Adipose tissue (tissue), 3 donors: ENCODE measurements around the gene GGA1. TPM values are rescaled to one million over a fixed set of nuclear protein-coding genes. Genes with fewer than 3 reads are reported as not detected.

ENCODE experiments used
- H3K27ac ChIP-seq: one replicate; pipeline ENCODE4 v1.5.1; 2013; ENCODE audit warnings: low read depth, low read length
- WGBS, 3 donors: extraction: QIAGEN DNeasy Blood & Tissue Kit; methylation state at CpG; one replicate each; pipeline ENCODE4 v1.1.7; 2013; 5-methylcytosine and 5-hydroxymethylcytosine counted together
- polyA plus RNA-seq, 3 donors: library from polyadenylated mRNA; stranded (reverse); fragments of 200-250 nt; gene quantifications; one replicate each; pipeline ENCODE4 v1.2.3, GENCODE V29; 2013
- donor health status: healthy with polysubstance abuse.
- donor health status: Bipolar disorder and iron deficiency.
- donor health status: healthy.

Gene GGA1
- polyA plus RNA-seq: 10 to 100 TPM; 24.2 to 33.1 (median 29.8) TPM

DNA sequence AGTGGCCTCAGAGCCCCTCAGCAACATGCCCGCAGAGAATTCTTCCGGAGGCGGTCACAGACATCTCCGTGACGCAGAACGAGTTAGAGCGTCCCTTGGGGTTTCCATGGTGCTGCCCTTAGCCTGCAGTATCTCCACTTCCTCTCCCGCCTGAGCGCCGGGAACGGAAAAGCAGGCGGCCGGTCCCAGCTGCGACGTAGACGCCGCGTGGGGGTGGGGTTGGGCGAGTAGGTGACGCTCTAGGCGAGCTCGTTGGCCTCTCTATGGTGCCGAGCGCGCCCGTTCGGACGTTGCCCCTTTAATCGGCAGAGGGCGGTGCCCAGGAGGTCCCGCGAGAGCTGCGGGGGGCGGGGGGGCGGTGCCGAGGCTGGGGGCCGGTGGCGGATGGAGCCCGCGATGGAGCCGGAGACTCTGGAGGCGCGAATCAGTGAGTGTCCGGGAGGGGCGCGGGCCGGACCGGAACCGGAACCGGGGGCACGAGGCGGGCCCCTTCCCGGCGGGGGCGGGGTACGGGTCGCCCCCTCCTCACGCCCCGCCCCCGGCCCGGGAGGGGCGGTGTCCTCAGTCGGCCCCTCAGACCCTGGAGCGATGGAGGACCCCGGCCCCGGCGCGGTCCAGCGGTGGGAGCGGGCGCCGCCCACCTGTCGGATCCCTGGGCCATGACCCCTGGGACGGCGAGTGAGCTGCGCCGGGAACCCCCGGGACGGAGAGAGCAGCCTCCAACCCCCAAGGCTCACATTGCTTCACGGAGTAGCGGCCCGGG lies at the start of gene GGA1:
Gene GGA1, plus strand, starts transcription at position 358 of the 763 bp plus-strand sequence. Its CDS starts 27 bp downstream, at position 385.
- peak within 1 kb of the TSS; percentile 30 for H3K27ac ChIP-seq
- 1% methylated on average over 45 to 79 of the region's 82 CpGs for WGBS, 3 donors

DNA sequence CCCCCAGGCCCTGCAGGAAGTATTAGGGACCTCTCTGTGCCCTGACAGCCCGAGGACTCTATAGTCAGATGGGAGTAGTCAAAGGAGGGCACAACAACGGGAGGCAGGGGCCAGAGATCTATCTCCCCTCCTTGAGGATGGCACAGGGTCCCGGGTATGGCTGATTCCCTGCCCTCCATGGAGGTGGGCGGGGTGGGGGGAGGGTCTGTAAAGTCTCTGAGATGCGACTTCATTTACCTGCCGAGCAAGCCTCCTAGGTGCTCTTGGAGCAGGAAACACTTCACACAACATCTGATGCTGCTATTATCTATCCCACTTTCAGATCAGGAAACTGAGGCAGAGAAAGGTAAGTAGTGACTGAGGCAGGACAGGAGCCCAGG lies 49.1 kb upstream of the GGA1 start:
- WGBS, 3 donors: 46 to 79% (median 65%) methylated on average over 6 of the region's 6 CpGs
- H3K27ac ChIP-seq: no peak overlapping the region

GRCh38 chr22:37559901-37560607 lies 48.6 kb upstream of the GGA1 start, which contains the start of gene CDC42EP1:
CDC42EP1 (plus strand) TSS chr22:37560480; CDS start chr22:37566350, 5,870 bp downstream.
- peak within 1 kb of the TSS; percentile 98 for H3K27ac ChIP-seq
- 3 to 12% (median 6%) methylated on average over 35 to 73 of the region's 76 CpGs for WGBS, 3 donors

- H3K27ac ChIP-seq: peak overlapping the region; percentile 98
- 0 to 1% (median 0%) methylated on average over 29 to 72 of the region's 72 CpGs for WGBS, 3 donors
Measured at GRCh38 chr22:37560608-37561211, 47.9 kb upstream of the GGA1 start.

DNA sequence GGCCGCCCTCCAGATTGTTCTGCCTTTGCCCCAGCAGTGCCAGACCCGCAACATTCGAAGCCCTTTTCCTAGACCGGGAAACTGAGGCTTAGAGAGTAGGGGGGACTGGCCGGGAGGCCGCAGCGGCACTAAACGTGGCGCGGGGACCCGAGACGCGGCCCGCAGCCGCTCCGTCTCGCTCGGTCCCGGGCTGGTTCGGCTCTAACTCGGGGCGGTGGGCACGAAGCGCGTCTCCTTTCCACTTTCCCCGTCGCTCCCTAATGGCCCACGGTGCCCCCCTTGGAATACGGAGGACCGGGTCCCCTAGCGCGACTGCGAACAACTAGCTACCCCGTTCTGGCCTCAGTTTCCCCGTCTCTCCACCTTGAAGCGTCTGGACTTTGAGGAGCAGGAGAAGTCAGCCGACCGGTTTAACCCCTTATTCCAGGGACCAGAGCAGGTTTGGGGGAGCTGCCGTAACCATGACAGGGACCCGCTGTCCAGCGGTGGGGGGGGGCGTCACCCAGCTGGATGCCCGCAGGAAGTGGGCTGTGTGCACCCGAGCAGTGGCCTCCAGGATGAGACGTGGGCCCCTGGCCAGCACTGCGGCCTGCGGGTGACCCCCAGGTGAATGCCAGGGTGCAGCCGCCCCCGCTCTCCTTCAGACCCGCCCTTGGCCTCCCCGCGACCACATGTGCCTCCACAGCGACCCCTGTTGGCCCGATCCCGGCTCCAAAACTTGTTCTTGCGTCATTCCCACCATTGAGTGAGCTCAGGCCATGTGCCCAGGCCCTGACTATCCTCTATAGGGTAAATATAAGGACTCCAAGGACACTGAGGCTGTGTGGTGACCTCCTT lies 47.2 kb upstream of the GGA1 start:
- WGBS, 3 donors: 1 to 2% (median 1%) methylated on average over 55 to 56 of the region's 56 CpGs
- H3K27ac ChIP-seq: peak overlapping the region; percentile 98

DNA sequence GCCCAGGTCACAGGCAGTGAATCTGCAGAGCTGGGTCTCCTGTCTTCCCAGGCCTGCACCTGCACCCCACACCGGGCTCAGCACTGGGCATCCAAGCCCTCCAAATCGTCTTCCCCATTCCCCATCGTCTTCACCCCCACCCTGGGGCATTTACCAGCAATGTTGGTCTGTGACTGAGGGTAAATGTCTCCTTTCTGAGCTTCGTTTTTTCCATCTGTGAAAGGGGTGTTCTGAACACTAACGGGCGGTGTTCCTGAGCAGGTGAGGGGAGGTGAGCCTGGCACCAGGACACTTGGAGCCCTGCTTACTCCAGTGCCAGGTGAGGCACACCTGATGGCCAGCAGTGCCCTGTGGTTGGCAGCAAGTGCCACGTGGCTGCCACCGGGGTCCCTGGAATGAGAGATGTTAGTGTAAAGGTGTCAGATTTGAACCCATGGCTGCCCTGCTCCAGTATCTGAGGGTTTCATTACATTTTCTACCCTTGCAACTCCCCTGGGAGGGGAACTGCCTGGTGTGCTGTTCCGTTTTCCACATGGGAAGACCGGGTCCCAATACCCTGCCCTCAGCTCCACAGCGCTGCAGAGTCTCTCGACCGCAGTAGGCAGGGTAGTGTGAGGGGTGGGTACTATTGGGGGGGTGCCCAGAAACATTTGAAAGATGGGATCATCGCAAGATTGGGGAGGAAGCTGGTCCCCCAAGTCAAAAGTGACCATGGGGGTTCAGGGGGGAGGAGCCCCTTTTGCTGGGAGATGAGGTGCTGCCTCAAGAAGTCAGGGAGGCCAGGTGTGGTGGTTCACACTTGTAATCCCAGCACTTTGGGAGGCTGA lies 46.4 kb upstream of the GGA1 start:
- WGBS, 3 donors: 33 to 65% (median 62%) methylated on average over 14 of the region's 14 CpGs
- H3K27ac ChIP-seq: peak overlapping the region; percentile 51

DNA sequence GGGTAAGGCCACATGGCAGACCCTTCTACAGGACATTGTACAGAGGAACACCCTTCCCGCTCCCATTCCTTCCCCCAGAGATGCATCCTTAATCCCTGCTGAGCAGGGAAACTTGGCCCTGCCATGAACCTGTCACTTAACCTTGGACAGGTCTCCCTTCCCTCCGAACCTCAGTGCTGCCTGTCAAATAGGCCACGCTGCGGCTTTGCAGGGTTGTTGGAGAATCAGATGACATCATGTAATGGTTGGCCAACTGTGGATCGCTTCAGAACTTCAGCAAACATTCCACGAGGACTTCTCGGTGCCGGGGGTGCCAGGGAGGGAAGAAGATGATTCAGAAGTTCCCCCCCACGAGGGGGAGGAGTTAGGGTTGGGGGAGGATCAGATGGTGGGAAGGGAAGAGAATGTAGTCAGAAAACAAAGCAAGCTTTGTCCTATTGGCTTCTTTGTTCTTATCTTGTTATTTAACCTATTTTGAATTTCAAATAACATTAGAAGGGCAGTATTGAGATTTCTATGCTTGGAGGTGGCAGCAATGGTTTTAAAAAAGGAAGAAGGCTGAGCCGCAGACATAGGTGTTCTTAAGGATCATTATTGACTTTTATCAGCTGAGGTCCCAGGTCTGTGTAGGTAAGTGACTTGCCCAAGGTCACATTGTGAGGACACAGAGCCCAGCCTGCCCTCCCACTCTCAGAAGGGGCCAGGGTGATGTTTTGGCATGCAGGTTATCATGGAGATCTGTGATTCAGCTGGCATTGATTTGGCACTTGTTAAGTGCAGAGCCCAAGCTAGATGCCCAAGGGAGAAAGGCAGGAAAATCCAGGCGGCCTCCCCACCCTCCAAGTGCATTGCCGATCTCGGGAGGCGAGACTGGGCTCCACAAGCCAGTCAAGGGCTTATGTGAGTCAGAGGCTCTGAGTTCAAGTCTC lies 45.2 kb upstream of the GGA1 start:
- no peak overlapping the region for H3K27ac ChIP-seq
- WGBS, 3 donors: 15 to 44% (median 39%) methylated on average over 14 of the region's 14 CpGs

GRCh38 chr22:37564111-37564711 lies 44.4 kb upstream of the GGA1 start:
- 25 to 57% (median 54%) methylated on average over 7 of the region's 7 CpGs for WGBS, 3 donors
- no peak overlapping the region for H3K27ac ChIP-seq

- H3K27ac ChIP-seq: no peak overlapping the region
- WGBS, 3 donors: 46 to 51% (median 51%) methylated on average over 17 of the region's 17 CpGs
Measured at GRCh38 chr22:37565830-37566229, 42.8 kb upstream of the GGA1 start.

DNA sequence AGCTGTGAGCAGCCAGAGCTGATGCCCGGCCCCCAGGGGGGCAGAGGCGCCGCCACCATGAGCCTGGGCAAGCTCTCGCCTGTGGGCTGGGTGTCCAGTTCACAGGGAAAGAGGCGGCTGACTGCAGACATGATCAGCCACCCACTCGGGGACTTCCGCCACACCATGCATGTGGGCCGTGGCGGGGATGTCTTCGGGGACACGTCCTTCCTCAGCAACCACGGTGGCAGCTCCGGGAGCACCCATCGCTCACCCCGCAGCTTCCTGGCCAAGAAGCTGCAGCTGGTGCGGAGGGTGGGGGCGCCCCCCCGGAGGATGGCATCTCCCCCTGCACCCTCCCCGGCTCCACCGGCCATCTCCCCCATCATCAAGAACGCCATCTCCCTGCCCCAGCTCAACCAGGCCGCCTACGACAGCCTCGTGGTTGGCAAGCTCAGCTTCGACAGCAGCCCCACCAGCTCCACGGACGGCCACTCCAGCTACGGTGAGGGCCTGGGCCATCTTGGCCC lies 42.3 kb upstream of the GGA1 start:
- 31 to 48% (median 38%) methylated on average over 28 of the region's 28 CpGs for WGBS, 3 donors
- H3K27ac ChIP-seq: no peak overlapping the region

DNA sequence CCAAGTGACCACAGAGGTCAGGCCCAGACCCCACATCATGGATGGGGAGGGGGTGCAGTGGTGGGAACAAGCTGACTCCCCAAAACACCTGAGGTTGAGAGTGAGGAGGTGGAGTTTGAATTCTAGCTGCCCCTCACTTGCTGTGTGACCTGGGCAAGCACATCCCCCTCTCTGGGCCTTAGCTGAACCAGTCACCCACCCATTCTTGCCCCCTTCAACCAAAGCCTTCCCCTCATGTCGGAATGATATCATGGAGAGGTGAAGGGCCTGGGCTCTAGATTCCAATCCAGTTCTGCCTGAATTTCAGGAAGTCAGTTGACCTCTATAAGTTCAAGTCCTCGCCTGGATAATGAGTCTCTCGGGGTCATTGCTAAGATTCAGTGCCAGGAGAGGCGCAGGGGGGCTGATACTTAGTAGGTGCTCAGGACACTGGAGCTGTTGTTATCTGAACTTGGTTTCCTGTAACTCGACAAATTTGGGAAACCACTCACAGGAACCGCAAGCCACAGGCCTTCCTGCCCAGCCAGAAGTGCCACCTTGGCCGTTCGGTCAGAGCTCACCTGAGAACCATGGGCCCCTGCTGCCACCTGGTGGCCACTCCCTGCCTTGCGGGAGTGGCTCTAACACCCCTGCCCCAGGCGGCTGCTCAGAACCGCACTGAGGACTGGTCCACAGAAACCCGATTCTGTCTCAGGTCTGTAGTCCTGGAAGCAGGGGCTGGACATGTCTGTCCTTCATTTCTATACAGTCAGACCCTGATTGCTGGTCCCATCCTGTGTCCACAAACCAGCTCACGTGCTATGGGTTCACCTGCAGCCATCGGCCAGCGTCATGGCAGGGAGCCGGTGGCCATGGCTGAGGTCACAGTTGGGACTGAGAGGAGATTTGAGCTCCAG lies 41.5 kb upstream of the GGA1 start:
- H3K27ac ChIP-seq: no peak overlapping the region
- whole genome bisulfite sequencing, 3 donors: 19 to 35% (median 26%) methylated on average over 16 of the region's 16 CpGs

GRCh38 chr22:37568012-37568411 lies 40.6 kb upstream of the GGA1 start:
- WGBS, 3 donors: 62 to 90% (median 88%) methylated on average over 14 to 15 of the region's 15 CpGs
- H3K27ac ChIP-seq: no peak overlapping the region

DNA sequence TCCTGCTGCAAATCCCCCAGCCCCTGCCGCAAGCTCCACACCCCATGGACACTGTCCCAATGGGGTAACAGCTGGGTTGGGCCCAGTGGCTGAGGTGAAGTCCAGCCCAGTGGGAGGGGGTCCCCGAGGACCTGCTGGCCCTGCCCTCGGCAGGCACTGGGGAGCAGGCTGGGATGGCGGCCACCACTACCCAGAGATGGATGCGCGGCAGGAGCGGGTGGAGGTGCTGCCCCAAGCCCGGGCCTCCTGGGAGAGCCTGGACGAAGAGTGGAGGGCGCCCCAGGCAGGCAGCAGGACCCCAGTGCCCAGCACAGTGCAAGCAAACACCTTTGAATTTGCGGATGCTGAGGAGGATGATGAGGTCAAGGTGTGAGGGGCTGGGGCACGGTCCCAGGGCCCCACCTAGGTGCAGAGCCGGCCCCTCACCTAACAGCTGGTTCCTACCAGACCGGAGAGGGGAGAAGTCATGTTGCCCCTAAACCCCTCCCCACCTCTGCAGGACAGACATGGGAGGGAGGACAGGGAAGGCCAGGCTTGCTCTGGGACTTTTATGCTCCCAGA lies 40.1 kb upstream of the GGA1 start:
- 37 to 82% (median 81%) methylated on average over 14 of the region's 14 CpGs for WGBS, 3 donors
- H3K27ac ChIP-seq: no peak overlapping the region

GRCh38 chr22:37569009-37569920 lies 39.4 kb upstream of the GGA1 start:
- WGBS, 3 donors: 14 to 65% (median 61%) methylated on average over 21 of the region's 21 CpGs
- no peak overlapping the region for H3K27ac ChIP-seq
